GM20000 (cell line): ENCODE results near the gene SMIM22.
A peak's percentile ranks its signal among the peaks of the same experiment; 100 is the strongest.

Experiments
- DNase-seq: peaks from one replicate; pipeline ENCODE4 v3.0.0; 2012; ENCODE audit warnings: low spot score
- CTCF ChIP-seq: IDR thresholded peaks from 2 replicates; pipeline ENCODE4 v1.5.1; 2012; ENCODE audit warnings: mild to moderate bottlenecking, control low read depth; ENCODE audit errors: extremely low read depth, missing control alignments

The SMIM22 gene

DNA sequence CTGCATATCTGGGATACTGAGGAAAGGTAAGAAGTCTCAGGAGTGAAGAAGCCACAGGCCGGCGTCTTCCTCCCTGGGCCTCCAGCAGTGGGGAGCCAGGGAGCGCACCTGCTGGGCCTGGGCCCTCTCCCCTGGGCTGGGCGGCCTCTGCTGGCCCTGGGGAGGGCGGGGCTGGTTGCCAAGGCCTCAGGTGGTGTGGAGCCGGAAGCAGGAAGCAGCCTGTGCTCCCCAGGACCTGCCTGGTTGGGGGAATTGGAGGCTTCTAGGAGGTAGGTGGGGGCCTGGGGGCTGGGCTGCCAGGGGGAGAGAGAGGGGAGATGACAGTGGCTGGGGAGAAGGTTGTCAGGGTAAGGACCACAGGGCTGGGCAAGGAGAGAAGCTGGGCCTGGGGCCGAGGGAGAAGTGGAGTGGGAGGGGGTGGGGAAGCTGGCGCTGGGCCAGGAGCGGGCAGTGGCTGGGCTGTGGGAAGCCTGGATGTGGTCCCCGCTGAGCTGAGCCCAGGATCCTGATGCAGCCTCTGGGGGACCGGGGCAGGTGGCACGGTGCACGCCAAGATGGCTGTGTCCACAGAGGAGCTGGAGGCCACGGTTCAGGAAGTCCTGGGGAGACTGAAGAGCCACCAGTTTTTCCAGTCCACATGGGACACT, at the start of gene SMIM22:
Gene SMIM22, plus strand, starts transcription at position 189 of the 647 bp plus-strand sequence. Its CDS starts 366 bp downstream, at position 555.
- no peak for TF ChIP-seq CTCF
- no peak for DNase-seq

DNA sequence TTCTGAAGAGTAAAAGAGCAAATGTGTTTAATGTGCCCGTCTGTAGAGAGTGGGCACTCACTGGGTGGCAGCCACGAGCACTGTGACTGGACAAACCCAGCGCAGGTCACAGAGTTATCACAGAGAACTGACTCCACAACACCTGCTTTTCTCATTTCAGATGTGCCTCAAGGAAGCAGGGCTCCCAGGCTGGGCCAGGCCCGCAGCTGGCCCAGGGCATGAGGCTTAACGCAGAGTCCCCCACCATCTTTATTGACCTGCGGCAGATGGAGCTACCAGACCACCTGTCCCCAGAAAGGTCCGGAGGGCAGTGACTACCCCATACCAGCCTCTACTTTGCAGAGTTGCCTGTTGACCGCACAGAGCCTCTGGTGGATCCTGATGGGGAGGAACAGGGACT, 49.0 kb upstream of the SMIM22 start:
- no peak for TF ChIP-seq CTCF

GRCh38 chr16:4746991-4747574, 48.1 kb upstream of the SMIM22 start:
- DNase-seq, result no peak

More for the DNA sequence above, 49.0 kb upstream of the SMIM22 start:
- DNase-seq, result no peak

GRCh38 chr16:4747906-4748681, 47.1 kb upstream of the SMIM22 start:
- TF ChIP-seq CTCF, result no peak
- no peak for DNase-seq

More at GRCh38 chr16:4746991-4747574, 48.1 kb upstream of the SMIM22 start:
- no peak for TF ChIP-seq CTCF

- no peak for TF ChIP-seq CTCF
- no peak for DNase-seq
Observed at GRCh38 chr16:4748682-4749411, 46.3 kb upstream of the SMIM22 start.

DNA sequence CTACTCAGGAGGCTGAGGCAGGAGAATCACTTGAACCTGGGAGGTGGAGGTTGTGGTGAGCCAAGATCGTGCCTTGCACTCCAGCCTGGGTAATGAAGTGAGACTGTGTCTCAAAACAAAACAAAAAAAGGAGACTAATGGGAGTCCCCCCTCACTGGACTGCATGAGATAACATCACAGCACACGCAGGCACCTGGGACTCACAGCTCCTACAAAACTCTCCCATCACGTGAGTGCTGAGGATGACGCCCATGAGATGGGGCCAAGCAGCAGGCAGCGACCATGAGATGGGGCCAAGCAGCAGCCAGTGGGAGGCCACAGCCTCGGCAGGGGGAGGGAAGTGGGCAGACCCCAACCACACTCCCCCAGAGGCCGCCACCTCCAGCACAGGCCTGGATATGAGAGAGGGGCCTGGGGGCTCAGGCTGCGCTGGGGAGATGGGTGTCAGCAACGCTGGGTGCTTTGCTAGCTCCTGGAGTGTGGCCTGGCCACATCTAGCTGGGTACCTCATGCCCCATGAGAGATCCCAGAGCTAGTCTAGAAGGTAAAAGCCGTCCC, 45.4 kb upstream of the SMIM22 start:
- DNase-seq, result peak; percentile 55
- TF ChIP-seq CTCF, result no peak

DNA sequence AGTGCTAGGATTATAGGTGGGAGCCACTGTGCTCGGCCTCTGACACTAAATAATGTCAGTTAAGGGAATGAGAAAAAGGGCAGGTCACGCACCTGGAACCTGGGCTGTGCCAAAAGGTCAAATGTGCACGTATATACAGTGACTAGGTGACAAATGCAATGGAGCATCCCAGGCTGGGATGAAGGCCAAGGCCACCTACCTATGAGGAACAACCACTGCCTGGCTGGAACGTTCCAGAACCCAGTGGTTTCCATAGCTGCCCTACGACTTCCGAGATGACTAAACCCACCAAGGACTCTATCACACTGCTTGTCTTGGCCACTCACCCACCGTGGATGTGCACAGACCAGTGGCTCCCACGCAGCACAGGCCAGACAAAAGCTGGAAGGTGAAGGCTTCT, 44.3 kb upstream of the SMIM22 start:
- no peak for TF ChIP-seq CTCF
- no peak for DNase-seq
